Keratinocyte (primary cell): ENCODE measurements around the gene ACSS2. TPM values are rescaled to one million over a fixed set of nuclear protein-coding genes. Genes with fewer than 3 reads are reported as not detected.

Source experiments
- DNase-seq: peaks from one replicate; pipeline ENCODE4 v3.0.0-alpha.2; 2011; ENCODE audit warnings: low read depth, missing footprints, low spot score
- FAIRE-seq: peaks from 2 replicates; lab custom pipeline; 2011; peaks lifted over from hg19 to GRCh38; lab: Jason Lieb, UNC
- H2AFZ ChIP-seq: 2 replicates; pipeline ENCODE4 v1.6.0; 2012; ENCODE audit warnings: low read length, control low read depth, inconsistent platforms; ENCODE audit not compliant: control insufficient read depth
- H3K27ac ChIP-seq: 2 replicates; pipeline ENCODE4 v1.5.1; 2011; ENCODE audit warnings: low read length; ENCODE audit not compliant: control insufficient read depth, insufficient read depth
- H3K27me3 ChIP-seq: 3 replicates; pipeline ENCODE4 v1.6.0; 2011; ENCODE audit warnings: low read length; ENCODE audit not compliant: control insufficient read depth, insufficient read depth; ENCODE audit errors: extremely low read depth
- H3K36me3 ChIP-seq, 2 experiments: 2 replicates in 1 of 2; 3 replicates in 1 of 2; pipeline ENCODE4 v1.5.1; 2011; ENCODE audit warnings: low read length in 2 of 2, mild to moderate bottlenecking in 1 of 2; ENCODE audit not compliant: control insufficient read depth in 2 of 2, insufficient read depth in 2 of 2; ENCODE audit errors: extremely low read depth in 1 of 2
- H3K4me1 ChIP-seq: 3 replicates; pipeline ENCODE4 v1.5.1; 2011; ENCODE audit warnings: low read length; ENCODE audit not compliant: control insufficient read depth, insufficient read depth; ENCODE audit errors: extremely low read depth
- H3K4me2 ChIP-seq: 3 replicates; pipeline ENCODE4 v1.6.0; 2011; ENCODE audit warnings: low read depth, low read length; ENCODE audit not compliant: control insufficient read depth, insufficient read depth; ENCODE audit errors: extremely low read depth
- H3K4me3 ChIP-seq, 3 experiments: fragments of 200-600 bp in 1 of 3; sonication (generic) in 1 of 3; 2 replicates in 2 of 3; 3 replicates in 1 of 3; pipeline ENCODE4 v1.5.1; 2011 to 2016; ENCODE audit warnings: low read length in 3 of 3, mild to moderate bottlenecking in 3 of 3, control low read depth in 2 of 3, inconsistent platforms in 1 of 3, low read depth in 1 of 3, mixed read lengths in 1 of 3, mixed run types in 1 of 3, moderate library complexity in 1 of 3; ENCODE audit not compliant: control insufficient read depth in 2 of 3, insufficient read depth in 2 of 3; ENCODE audit errors: extremely low read depth in 1 of 3
- H3K79me2 ChIP-seq: 2 replicates; pipeline ENCODE4 v1.6.0; 2012; ENCODE audit warnings: low read length; ENCODE audit not compliant: control insufficient read depth, insufficient read depth
- H3K9ac ChIP-seq: 3 replicates; pipeline ENCODE4 v1.6.0; 2011; ENCODE audit warnings: low read length; ENCODE audit not compliant: control insufficient read depth, insufficient read depth; ENCODE audit errors: extremely low read depth
- H3K9me1 ChIP-seq: 3 replicates; pipeline ENCODE4 v1.6.0; 2011; ENCODE audit warnings: low read length; ENCODE audit not compliant: control insufficient read depth, insufficient read depth; ENCODE audit errors: extremely low read depth
- H3K9me3 ChIP-seq: 2 replicates; pipeline ENCODE4 v1.5.1; 2012; ENCODE audit warnings: low read depth, low read length; ENCODE audit not compliant: control insufficient read depth
- H4K20me1 ChIP-seq: 3 replicates; pipeline ENCODE4 v1.6.0; 2011; ENCODE audit warnings: low read length; ENCODE audit not compliant: control insufficient read depth, insufficient read depth; ENCODE audit errors: extremely low read depth
- EZH2 ChIP-seq: IDR thresholded peaks from one replicate; pipeline ENCODE4 v1.6.1; 2012; ENCODE audit warnings: inconsistent platforms, mild to moderate bottlenecking, low read length, moderate library complexity
- dilution Hi-C: fragments of 300-500 bp; cut with MboI; formaldehyde crosslinking; loops from one replicate; pipeline ENCODE4 v1.7.0; 2020; ENCODE audit warnings: low sequenced_read_pairs; ENCODE audit not compliant: extremely low pct_ligation_motif_present
- polyA plus RNA-seq, 5 experiments: library from polyadenylated mRNA; depleted of rRNA in 3 of 5; stranded (reverse) in 3 of 5; stranded (forward) in 1 of 5; unstranded in 1 of 5; fragments of >200 nt; gene quantifications; 1 replicate in 1 of 5; 2 replicates in 3 of 5; 3 replicates in 1 of 5; pipeline versions ENCODE4 v1.2.1 to v1.2.3, GENCODE V29; 2011 to 2012; ENCODE audit warnings: missing spikeins in 2 of 5, low read depth in 1 of 5, low replicate concordance in 1 of 5
- TF ChIP-seq, protein P1 (sequence below), 3 experiments: IDR thresholded peaks in 1 of 3; conservative IDR thresholded peaks in 1 of 3; optimal IDR thresholded peaks in 1 of 3; 2 replicates in 2 of 3; 3 replicates in 1 of 3; pipeline versions ENCODE3 to v1.5.1; 2011; ENCODE audit warnings: low read length in 3 of 3, mild to moderate bottlenecking in 3 of 3, moderate library complexity in 2 of 3, control low read depth in 1 of 3, inconsistent platforms in 1 of 3; ENCODE audit not compliant: insufficient read depth in 2 of 3; ENCODE audit errors: extremely low read depth in 1 of 3

The ACSS2 gene
- polyA plus RNA-seq, 1 donor (not counting 4 experiments of a cell fraction or from before 2014, with no cell fraction given), result 90.6 TPM

DNA sequence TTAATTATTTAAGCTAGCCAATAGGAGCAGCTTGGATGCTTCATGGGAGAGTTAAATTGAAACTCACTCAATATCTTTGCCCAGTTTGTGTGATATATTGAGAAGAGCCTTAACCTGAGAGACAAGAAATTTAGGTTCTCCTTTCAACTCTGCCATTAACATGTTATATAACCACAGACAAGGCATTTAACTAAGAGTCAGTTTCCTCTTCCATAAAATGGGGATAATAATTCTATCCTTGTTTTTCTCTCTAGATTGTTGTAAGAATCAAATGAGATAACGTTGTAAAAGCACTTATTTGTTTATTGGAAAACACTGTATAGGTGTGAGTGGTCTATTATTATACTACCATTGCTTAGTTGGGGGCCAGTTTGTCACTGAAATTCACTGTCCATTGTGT lies 7.8 kb downstream of the ACSS2 start:
- Histone ChIP-seq H3K79me2 (peaks cover 13% of the 10 kb centered on the region), H3K4me2 (no peak overlapping the region), H3K4me3 (no peak overlapping the region), H2AFZ (no peak overlapping the region), H3K4me1 (no peaks in the 10 kb centered on the region), H4K20me1 (no peaks in the 10 kb centered on the region), H3K9ac (no peak overlapping the region), H3K27ac (no peak overlapping the region), H3K36me3 (peaks cover 17 to 18% of the 10 kb centered on the region in 2 experiments), H3K27me3 (no peaks in the 10 kb centered on the region), H3K9me3 (no peaks in the 10 kb centered on the region), H3K9me1 (no peaks in the 10 kb centered on the region)
- no peak for DNase-seq
- TF ChIP-seq, protein P1, sequence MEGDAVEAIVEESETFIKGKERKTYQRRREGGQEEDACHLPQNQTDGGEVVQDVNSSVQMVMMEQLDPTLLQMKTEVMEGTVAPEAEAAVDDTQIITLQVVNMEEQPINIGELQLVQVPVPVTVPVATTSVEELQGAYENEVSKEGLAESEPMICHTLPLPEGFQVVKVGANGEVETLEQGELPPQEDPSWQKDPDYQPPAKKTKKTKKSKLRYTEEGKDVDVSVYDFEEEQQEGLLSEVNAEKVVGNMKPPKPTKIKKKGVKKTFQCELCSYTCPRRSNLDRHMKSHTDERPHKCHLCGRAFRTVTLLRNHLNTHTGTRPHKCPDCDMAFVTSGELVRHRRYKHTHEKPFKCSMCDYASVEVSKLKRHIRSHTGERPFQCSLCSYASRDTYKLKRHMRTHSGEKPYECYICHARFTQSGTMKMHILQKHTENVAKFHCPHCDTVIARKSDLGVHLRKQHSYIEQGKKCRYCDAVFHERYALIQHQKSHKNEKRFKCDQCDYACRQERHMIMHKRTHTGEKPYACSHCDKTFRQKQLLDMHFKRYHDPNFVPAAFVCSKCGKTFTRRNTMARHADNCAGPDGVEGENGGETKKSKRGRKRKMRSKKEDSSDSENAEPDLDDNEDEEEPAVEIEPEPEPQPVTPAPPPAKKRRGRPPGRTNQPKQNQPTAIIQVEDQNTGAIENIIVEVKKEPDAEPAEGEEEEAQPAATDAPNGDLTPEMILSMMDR (optimal IDR thresholded peaks at IDR 0.05 in 1 of 3, IDR thresholded peaks at IDR 0.05 in 1 of 3, conservative IDR thresholded peaks at IDR 0.05 in 1 of 3; ENCODE audit: extremely low read depth in 1 of 3, insufficient read depth in 2 of 3, low read length in 3 of 3), result no peak
- no peak for TF ChIP-seq EZH2
- dilution Hi-C loops, result no loop called here
- FAIRE-seq, result no peak

DNA sequence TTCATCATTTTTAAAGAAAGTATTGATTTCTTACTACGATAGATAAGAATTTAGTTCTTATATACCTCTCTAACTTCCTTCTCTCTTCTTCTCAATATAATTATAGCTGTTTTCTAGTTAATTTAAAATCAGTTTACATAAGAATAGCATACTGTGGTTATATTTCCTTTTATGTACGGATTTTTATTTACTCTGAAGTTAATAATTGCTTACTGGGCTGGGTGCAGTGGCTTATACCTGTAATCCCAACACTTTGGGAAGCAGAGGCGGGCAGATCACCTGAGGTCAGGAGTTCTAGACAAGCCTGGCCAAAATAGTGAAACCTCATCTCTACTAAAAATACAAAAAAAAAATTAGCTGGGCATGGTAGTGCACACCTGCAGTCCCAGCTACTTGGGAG lies 9.7 kb downstream of the ACSS2 start:
- H2AFZ ChIP-seq, result no peak overlapping the region
- no peak overlapping the region for H3K4me3 ChIP-seq
- no peak for FAIRE-seq
- no peak overlapping the region for H3K4me2 ChIP-seq
- H3K9me1 ChIP-seq, result no peaks in the 10 kb centered on the region
- no peak for DNase-seq
- TF ChIP-seq, protein P1 (optimal IDR thresholded peaks at IDR 0.05 in 1 of 3, IDR thresholded peaks at IDR 0.05 in 1 of 3, conservative IDR thresholded peaks at IDR 0.05 in 1 of 3; ENCODE audit: extremely low read depth in 1 of 3, insufficient read depth in 2 of 3, low read length in 3 of 3), result no peak
- TF ChIP-seq EZH2, result no peak
- dilution Hi-C loops, result no loop called here
- H3K27me3 ChIP-seq, result no peaks in the 10 kb centered on the region
- no peak overlapping the region for H3K27ac ChIP-seq
- H3K36me3 ChIP-seq, result peaks cover 16 to 21% of the 10 kb centered on the region in 2 experiments
- H3K9ac ChIP-seq, result no peak overlapping the region
- H4K20me1 ChIP-seq, result no peaks in the 10 kb centered on the region
- no peaks in the 10 kb centered on the region for H3K9me3 ChIP-seq
- H3K4me1 ChIP-seq, result peaks cover 15% of the 10 kb centered on the region
- H3K79me2 ChIP-seq, result peaks cover 11% of the 10 kb centered on the region
